C4-2B (cell line): ENCODE results near the gene CEP152.

Source experiments
- ZFX ChIP-seq: fragments of 450-650 bp; IDR thresholded peaks from 2 replicates; pipeline ENCODE4 v1.6.1; 2017
- TF ChIP-seq, protein P1 (sequence below): fragments of 450-650 bp; conservative IDR thresholded peaks from 2 replicates; pipeline ENCODE4 v1.5.1; 2017; ENCODE audit warnings: mild to moderate bottlenecking

DNA sequence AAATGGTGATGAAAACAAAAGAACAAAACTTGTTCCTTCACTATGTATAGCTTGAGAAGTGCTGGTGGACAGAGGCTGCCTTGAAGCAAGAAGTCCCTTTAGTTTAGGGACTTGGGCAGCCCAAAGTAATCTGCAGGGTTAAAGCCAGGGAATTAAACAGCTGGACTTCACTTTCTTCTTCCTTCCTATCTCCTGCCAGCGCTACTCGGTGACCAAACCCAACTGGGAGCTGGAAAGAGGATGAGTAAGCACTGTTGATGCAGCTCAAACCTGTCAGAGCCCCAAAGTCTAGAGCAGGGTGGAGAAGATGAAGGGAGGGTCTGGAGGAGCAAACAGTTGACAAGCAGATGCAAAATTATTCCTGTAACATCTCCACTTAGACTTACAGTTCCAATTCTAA lies 92.2 kb downstream of the CEP152 start:
- TF ChIP-seq, protein P1, sequence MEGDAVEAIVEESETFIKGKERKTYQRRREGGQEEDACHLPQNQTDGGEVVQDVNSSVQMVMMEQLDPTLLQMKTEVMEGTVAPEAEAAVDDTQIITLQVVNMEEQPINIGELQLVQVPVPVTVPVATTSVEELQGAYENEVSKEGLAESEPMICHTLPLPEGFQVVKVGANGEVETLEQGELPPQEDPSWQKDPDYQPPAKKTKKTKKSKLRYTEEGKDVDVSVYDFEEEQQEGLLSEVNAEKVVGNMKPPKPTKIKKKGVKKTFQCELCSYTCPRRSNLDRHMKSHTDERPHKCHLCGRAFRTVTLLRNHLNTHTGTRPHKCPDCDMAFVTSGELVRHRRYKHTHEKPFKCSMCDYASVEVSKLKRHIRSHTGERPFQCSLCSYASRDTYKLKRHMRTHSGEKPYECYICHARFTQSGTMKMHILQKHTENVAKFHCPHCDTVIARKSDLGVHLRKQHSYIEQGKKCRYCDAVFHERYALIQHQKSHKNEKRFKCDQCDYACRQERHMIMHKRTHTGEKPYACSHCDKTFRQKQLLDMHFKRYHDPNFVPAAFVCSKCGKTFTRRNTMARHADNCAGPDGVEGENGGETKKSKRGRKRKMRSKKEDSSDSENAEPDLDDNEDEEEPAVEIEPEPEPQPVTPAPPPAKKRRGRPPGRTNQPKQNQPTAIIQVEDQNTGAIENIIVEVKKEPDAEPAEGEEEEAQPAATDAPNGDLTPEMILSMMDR, result no peak
- TF ChIP-seq ZFX, result no peak
